HepG2 (cell line): ENCODE results near the gene PDLIM4. TPM values are rescaled to one million over a fixed set of nuclear protein-coding genes. Genes with fewer than 3 reads are reported as not detected.

Experiments
- HDAC1 ChIP-seq: sonication (generic); formaldehyde crosslinking; IDR thresholded peaks from 2 replicates; pipeline ENCODE4 v1.5.1; 2020; ENCODE audit warnings: mild to moderate bottlenecking, missing genetic modification reagents
- HMG20B ChIP-seq: conservative IDR thresholded peaks from 2 replicates; pipeline ENCODE4 v1.6.1; 2016; ENCODE audit warnings: missing genetic modification reagents, missing compliant biosample characterization
- NR2F1 ChIP-seq, 2 experiments: fragments of 450-650 bp in 1 of 2; formaldehyde crosslinking in 1 of 2; IDR thresholded peaks; 2 replicates each; pipeline versions ENCODE4 v1.5.0 to v1.6.1; 2016 to 2020; ENCODE audit warnings: mild to moderate bottlenecking in 1 of 2, missing compliant biosample characterization in 1 of 2, missing genetic modification reagents in 1 of 2, moderate library complexity in 1 of 2
- PRMT3 ChIP-seq: sonication (generic); formaldehyde crosslinking; IDR thresholded peaks from 2 replicates; pipeline ENCODE4 v1.8.1; 2022; ENCODE audit warnings: low read depth, mild to moderate bottlenecking, moderate library complexity, missing genetic modification reagents, borderline replicate concordance
- YEATS4 ChIP-seq: sonication (generic); formaldehyde crosslinking; IDR thresholded peaks from 2 replicates; pipeline ENCODE4 v1.4.0; 2020; ENCODE audit warnings: missing genetic modification reagents, borderline replicate concordance
- ZNF121 ChIP-seq: sonication (generic); formaldehyde crosslinking; IDR thresholded peaks from 2 replicates; pipeline ENCODE4 v1.5.0; 2020; ENCODE audit warnings: mild to moderate bottlenecking, missing genetic modification reagents
- ZNF136 ChIP-seq: sonication (generic); formaldehyde crosslinking; IDR thresholded peaks from 2 replicates; pipeline ENCODE4 v1.8.1; 2022; ENCODE audit warnings: low read depth, mild to moderate bottlenecking, moderate library complexity, missing genetic modification reagents
- ZNF205 ChIP-seq: IDR thresholded peaks from 2 replicates; pipeline ENCODE4 v1.6.1; 2018; ENCODE audit warnings: missing biosample characterization, missing genetic modification reagents
- ZNF230 ChIP-seq: sonication (generic); formaldehyde crosslinking; IDR thresholded peaks from 2 replicates; pipeline ENCODE4 v1.4.0; 2020; ENCODE audit warnings: mild to moderate bottlenecking, missing genetic modification reagents
- ZNF383 ChIP-seq: sonication (generic); formaldehyde crosslinking; IDR thresholded peaks from 2 replicates; pipeline ENCODE4 v1.4.0; 2020; ENCODE audit warnings: missing genetic modification reagents, mild to moderate bottlenecking, borderline replicate concordance
- ZNF556 ChIP-seq: sonication (generic); formaldehyde crosslinking; IDR thresholded peaks from 2 replicates; pipeline ENCODE4 v1.4.0; 2020; ENCODE audit warnings: mild to moderate bottlenecking, missing genetic modification reagents, borderline replicate concordance
- polyA plus RNA-seq, 8 experiments: library from polyadenylated mRNA; depleted of rRNA in 3 of 8; stranded (reverse) in 7 of 8; unstranded in 1 of 8; fragments of >200 nt; fragmentation: Illumina TruSeq in 4 of 8; extraction: Trizol in 4 of 8; gene quantifications; 2 replicates each; pipeline versions ENCODE4 v1.2.1 to v1.2.3, GENCODE V29; 2011 to 2016; ENCODE audit warnings: low read depth in 4 of 8, missing spikeins in 1 of 8, mixed read lengths in 1 of 8; ENCODE audit not compliant: insufficient read depth in 1 of 8
- total RNA-seq, 5 experiments: library from RNA; depleted of rRNA; stranded (reverse); fragments of >200 nt; fragmentation: Illumina TruSeq; extraction: Trizol; gene quantifications; 2 replicates each; pipeline ENCODE4 v1.2.3, GENCODE V29; 2016; ENCODE audit warnings: low read depth in 1 of 5
- TF ChIP-seq, protein P1 (sequence below): sonication (generic); IDR thresholded peaks from 2 replicates; pipeline ENCODE4 v1.6.1; 2016; ENCODE audit warnings: low read depth, borderline replicate concordance
- TF ChIP-seq, protein P2 (sequence below), 2 experiments: fragments of 450-650 bp in 1 of 2; sonication (generic) in 1 of 2; formaldehyde crosslinking in 1 of 2; IDR thresholded peaks; 2 replicates each; pipeline versions ENCODE4 v1.6.1 to v1.8.0; 2016 to 2022; ENCODE audit warnings: antibody characterized with exemption in 1 of 2, mild to moderate bottlenecking in 1 of 2, missing genetic modification reagents in 1 of 2
- TF ChIP-seq, protein P3 (sequence below): sonication (generic); formaldehyde crosslinking; IDR thresholded peaks from 2 replicates; pipeline ENCODE4 v1.8.0; 2023; ENCODE audit warnings: mild to moderate bottlenecking, missing genetic modification reagents
- TF ChIP-seq, protein P4 (sequence below): sonication (generic); formaldehyde crosslinking; IDR thresholded peaks from 2 replicates; pipeline ENCODE4 v1.5.0; 2020; ENCODE audit warnings: mild to moderate bottlenecking, missing genetic modification reagents, moderate library complexity

PDLIM4 gene
- total and polyA plus RNA-seq, 2 of the 13 experiments (the other 11 are each of a cell fraction or from before 2014, with no cell fraction given) = 1.1 to 2.3 TPM

DNA sequence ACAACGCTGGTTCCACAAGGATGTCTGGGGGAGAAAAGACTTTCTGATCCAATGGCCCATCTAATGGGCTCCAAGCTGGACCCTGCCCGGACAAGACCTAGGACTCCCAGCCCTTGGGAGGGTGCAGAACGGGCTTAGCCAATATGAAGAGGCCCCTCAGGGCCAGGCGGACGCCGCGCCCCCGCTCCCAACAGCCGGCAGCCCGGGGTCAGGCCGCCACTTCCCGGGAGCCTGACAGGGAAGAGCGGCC lies 30.3 kb upstream of the PDLIM4 start (continued):
- TF ChIP-seq NR2F1 (CRISPR knock-in tag; IDR thresholded peaks at IDR 0.05) = no peak
- TF ChIP-seq, protein P1, sequence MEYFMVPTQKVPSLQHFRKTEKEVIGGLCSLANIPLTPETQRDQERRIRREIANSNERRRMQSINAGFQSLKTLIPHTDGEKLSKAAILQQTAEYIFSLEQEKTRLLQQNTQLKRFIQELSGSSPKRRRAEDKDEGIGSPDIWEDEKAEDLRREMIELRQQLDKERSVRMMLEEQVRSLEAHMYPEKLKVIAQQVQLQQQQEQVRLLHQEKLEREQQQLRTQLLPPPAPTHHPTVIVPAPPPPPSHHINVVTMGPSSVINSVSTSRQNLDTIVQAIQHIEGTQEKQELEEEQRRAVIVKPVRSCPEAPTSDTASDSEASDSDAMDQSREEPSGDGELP = no peak
- TF ChIP-seq, protein P2, sequence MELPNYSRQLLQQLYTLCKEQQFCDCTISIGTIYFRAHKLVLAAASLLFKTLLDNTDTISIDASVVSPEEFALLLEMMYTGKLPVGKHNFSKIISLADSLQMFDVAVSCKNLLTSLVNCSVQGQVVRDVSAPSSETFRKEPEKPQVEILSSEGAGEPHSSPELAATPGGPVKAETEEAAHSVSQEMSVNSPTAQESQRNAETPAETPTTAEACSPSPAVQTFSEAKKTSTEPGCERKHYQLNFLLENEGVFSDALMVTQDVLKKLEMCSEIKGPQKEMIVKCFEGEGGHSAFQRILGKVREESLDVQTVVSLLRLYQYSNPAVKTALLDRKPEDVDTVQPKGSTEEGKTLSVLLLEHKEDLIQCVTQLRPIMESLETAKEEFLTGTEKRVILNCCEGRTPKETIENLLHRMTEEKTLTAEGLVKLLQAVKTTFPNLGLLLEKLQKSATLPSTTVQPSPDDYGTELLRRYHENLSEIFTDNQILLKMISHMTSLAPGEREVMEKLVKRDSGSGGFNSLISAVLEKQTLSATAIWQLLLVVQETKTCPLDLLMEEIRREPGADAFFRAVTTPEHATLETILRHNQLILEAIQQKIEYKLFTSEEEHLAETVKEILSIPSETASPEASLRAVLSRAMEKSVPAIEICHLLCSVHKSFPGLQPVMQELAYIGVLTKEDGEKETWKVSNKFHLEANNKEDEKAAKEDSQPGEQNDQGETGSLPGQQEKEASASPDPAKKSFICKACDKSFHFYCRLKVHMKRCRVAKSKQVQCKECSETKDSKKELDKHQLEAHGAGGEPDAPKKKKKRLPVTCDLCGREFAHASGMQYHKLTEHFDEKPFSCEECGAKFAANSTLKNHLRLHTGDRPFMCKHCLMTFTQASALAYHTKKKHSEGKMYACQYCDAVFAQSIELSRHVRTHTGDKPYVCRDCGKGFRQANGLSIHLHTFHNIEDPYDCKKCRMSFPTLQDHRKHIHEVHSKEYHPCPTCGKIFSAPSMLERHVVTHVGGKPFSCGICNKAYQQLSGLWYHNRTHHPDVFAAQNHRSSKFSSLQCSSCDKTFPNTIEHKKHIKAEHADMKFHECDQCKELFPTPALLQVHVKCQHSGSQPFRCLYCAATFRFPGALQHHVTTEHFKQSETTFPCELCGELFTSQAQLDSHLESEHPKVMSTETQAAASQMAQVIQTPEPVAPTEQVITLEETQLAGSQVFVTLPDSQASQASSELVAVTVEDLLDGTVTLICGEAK (IDR thresholded peaks at IDR 0.05) = no peak
- TF ChIP-seq, protein P2 (CRISPR knock-in tag; IDR thresholded peaks at IDR 0.05) = no peak
- TF ChIP-seq ZNF205 (CRISPR knock-in tag) = no peak
- TF ChIP-seq YEATS4 (CRISPR knock-in tag) = no peak
- no peak for TF ChIP-seq ZNF556 (CRISPR knock-in tag)
- no peak for TF ChIP-seq ZNF383
- TF ChIP-seq PRMT3 (CRISPR knock-in tag) = no peak
- TF ChIP-seq, protein P3, sequence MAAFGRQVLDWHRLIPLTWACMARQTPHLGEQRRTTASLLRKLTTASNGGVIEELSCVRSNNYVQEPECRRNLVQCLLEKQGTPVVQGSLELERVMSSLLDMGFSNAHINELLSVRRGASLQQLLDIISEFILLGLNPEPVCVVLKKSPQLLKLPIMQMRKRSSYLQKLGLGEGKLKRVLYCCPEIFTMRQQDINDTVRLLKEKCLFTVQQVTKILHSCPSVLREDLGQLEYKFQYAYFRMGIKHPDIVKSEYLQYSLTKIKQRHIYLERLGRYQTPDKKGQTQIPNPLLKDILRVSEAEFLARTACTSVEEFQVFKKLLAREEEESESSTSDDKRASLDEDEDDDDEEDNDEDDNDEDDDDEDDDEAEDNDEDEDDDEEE (CRISPR knock-in tag) = no peak
- TF ChIP-seq HMG20B (CRISPR knock-in tag) = no peak
- TF ChIP-seq, protein P4, sequence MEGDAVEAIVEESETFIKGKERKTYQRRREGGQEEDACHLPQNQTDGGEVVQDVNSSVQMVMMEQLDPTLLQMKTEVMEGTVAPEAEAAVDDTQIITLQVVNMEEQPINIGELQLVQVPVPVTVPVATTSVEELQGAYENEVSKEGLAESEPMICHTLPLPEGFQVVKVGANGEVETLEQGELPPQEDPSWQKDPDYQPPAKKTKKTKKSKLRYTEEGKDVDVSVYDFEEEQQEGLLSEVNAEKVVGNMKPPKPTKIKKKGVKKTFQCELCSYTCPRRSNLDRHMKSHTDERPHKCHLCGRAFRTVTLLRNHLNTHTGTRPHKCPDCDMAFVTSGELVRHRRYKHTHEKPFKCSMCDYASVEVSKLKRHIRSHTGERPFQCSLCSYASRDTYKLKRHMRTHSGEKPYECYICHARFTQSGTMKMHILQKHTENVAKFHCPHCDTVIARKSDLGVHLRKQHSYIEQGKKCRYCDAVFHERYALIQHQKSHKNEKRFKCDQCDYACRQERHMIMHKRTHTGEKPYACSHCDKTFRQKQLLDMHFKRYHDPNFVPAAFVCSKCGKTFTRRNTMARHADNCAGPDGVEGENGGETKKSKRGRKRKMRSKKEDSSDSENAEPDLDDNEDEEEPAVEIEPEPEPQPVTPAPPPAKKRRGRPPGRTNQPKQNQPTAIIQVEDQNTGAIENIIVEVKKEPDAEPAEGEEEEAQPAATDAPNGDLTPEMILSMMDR (CRISPR knock-in tag) = 0 out of 2 replicates have a peak, but pooled peaks have one; percentile 12
- TF ChIP-seq ZNF121 (CRISPR knock-in tag) = no peak
- TF ChIP-seq HDAC1 (CRISPR knock-in tag) = peak; percentile 3; the same call in 1 of the 2 replicates
- TF ChIP-seq ZNF136 (CRISPR knock-in tag) = no peak
- no peak for TF ChIP-seq ZNF230 (CRISPR knock-in tag)
